ENCODE results near the gene COPZ1.

COPZ1 gene

GRCh38 chr12:54379398-54380201 lies 54.7 kb downstream of the COPZ1 start:
- peak; percentile 94 for DNase-seq

GRCh38 chr12:54381136-54381535 lies 56.2 kb downstream of the COPZ1 start:
- DNase-seq, result no peak

GRCh38 chr12:54383041-54383609 lies 58.2 kb downstream of the COPZ1 start:
- DNase-seq, result peak; percentile 69

GRCh38 chr12:54384591-54385041 lies 59.7 kb downstream of the COPZ1 start, which contains the start of gene ZNF385A:
Gene ZNF385A, minus strand, starts transcription at chr12:54384733. Its CDS starts 219 bp downstream, at chr12:54384514.
- no peak for DNase-seq

GRCh38 chr12:54385251-54385914 lies 60.5 kb downstream of the COPZ1 start:
- no peak for DNase-seq

GRCh38 chr12:54386403-54387113 lies 61.6 kb downstream of the COPZ1 start:
- no peak for DNase-seq

- DNase-seq, result no peak
These were observed 62.2 kb downstream of the COPZ1 start for GRCh38 chr12:54387114-54387467.

- DNase-seq, result no peak
These were observed 63.6 kb downstream of the COPZ1 start for GRCh38 chr12:54388237-54389133.

- DNase-seq, result no peak
These were observed 64.2 kb downstream of the COPZ1 start for GRCh38 chr12:54389134-54389508.

GRCh38 chr12:54389607-54390175 lies 64.8 kb downstream of the COPZ1 start:
- DNase-seq, result no peak

GRCh38 chr12:54390176-54390667 lies 65.3 kb downstream of the COPZ1 start:
- DNase-seq, result no peak

- DNase-seq, result peak; percentile 84
These were observed 66.0 kb downstream of the COPZ1 start for GRCh38 chr12:54390668-54391551.

- DNase-seq, result no peak
These were observed 67.7 kb downstream of the COPZ1 start for GRCh38 chr12:54392485-54393206.

GRCh38 chr12:54393207-54393609 lies 68.3 kb downstream of the COPZ1 start:
- no peak for DNase-seq

GRCh38 chr12:54393743-54394142 lies 68.8 kb downstream of the COPZ1 start:
- no peak for DNase-seq

- no peak for DNase-seq
These were observed 69.4 kb downstream of the COPZ1 start for GRCh38 chr12:54394281-54394719.

- no peak for DNase-seq
These were observed 70.1 kb downstream of the COPZ1 start for GRCh38 chr12:54394986-54395385.

GRCh38 chr12:54395545-54395944 lies 70.6 kb downstream of the COPZ1 start:
- DNase-seq, result no peak

GRCh38 chr12:54397157-54397556 lies 72.2 kb downstream of the COPZ1 start:
- no peak for DNase-seq

GRCh38 chr12:54398218-54398617 lies 73.3 kb downstream of the COPZ1 start:
- DNase-seq, result no peak

Measured in activated CD8-positive, alpha-beta memory T cell treated with anti-CD3 and anti-CD28 coated beads, Interleukin-2, amount 50 U/mL, for 48 hours (primary cell).